Memory B cell (primary cell): Measurements from ENCODE around the gene USB1.
"Not testable (repeated sequence)": the region's sequence is repeated elsewhere in the genome, so short reads cannot be mapped to it uniquely, and the experiment has no call there.

ENCODE experiments used
- ATAC-seq: fragments of 150-1000 bp; cut with Tn5 transposase; 2 replicates; pipeline ENCODE4 v1.10.0; 2021; ENCODE audit warnings: low read depth, mild to moderate bottlenecking, moderate library complexity
- DNase-seq, 2 donors: peaks; one replicate each; pipeline ENCODE4 v3.0.0; 2022; ENCODE audit warnings: low spot score in 2 of 2
- H3K27ac Mint-ChIP-seq: one replicate; pipeline ENCODE4 v1.8.0; 2022; ENCODE audit warnings: mild to moderate bottlenecking, moderate library complexity, mixed read lengths
- H3K27me3 Mint-ChIP-seq: one replicate; pipeline ENCODE4 v1.8.0; 2022; ENCODE audit warnings: mixed read lengths
- H3K36me3 Mint-ChIP-seq: one replicate; pipeline ENCODE4 v1.8.0; 2022; ENCODE audit warnings: mild to moderate bottlenecking, mixed read lengths
- H3K4me1 Mint-ChIP-seq: one replicate; pipeline ENCODE4 v1.8.0; 2022; ENCODE audit warnings: mixed read lengths
- H3K4me3 Mint-ChIP-seq: one replicate; pipeline ENCODE4 v1.8.0; 2022; ENCODE audit warnings: mild to moderate bottlenecking, moderate library complexity, mixed read lengths
- H3K9me3 Mint-ChIP-seq: one replicate; pipeline ENCODE4 v1.8.0; 2022; ENCODE audit warnings: mixed read lengths

The USB1 gene

GRCh38 chr16:57994778-57995177 lies 6.4 kb upstream of the USB1 start:
- Mint-ChIP-seq H3K27me3 (no peaks in the 10 kb centered on the region), H3K27ac (no peak overlapping the region), H3K4me3 (no peak overlapping the region), H3K36me3 (peaks cover 7% of the 10 kb centered on the region), H3K9me3 (no peaks in the 10 kb centered on the region), H3K4me1 (peaks cover 15% of the 10 kb centered on the region)
- ATAC-seq (peak; percentile 67), DNase-seq (no peak)

DNA sequence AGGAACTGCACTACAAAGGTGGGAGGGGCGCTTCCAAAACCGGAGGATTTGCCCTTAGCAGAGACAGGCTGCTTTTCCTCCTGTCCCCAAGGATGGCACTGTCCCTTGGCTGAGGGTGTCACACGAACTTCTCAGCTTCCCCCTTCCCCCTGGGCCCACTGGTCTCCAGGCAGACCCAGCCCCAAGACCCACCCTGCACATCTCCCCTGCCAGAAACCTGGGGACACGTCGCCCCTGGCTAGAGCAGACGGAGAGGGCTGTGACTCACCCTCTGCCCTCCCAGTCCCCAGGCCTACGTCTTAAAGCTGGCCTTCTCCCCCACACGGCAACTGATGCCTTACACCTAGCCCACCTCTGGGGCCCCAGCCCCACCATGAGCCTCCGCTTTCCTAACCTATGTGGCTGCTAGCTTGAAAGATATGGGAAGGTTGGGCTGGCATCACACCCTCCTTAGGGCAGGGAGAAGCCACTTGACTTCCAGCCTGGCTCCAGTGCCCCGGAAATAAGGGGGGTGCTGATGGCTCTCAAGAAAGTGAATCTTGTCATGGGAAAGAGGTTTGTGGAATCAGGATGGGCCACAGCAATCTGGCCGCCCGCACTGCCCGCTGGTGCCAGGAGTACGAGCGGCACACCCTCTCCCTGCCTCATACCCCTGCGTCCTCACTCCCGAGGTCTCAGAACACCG lies 5.3 kb upstream of the USB1 start:
- Mint-ChIP-seq H3K27me3 (no peaks in the 10 kb centered on the region), H3K4me3 (no peak overlapping the region), H3K4me1 (peaks cover 15% of the 10 kb centered on the region), H3K36me3 (peaks cover 7% of the 10 kb centered on the region), H3K27ac (no peak overlapping the region), H3K9me3 (no peaks in the 10 kb centered on the region)
- DNase-seq (no peak), ATAC-seq (no peak)

DNA sequence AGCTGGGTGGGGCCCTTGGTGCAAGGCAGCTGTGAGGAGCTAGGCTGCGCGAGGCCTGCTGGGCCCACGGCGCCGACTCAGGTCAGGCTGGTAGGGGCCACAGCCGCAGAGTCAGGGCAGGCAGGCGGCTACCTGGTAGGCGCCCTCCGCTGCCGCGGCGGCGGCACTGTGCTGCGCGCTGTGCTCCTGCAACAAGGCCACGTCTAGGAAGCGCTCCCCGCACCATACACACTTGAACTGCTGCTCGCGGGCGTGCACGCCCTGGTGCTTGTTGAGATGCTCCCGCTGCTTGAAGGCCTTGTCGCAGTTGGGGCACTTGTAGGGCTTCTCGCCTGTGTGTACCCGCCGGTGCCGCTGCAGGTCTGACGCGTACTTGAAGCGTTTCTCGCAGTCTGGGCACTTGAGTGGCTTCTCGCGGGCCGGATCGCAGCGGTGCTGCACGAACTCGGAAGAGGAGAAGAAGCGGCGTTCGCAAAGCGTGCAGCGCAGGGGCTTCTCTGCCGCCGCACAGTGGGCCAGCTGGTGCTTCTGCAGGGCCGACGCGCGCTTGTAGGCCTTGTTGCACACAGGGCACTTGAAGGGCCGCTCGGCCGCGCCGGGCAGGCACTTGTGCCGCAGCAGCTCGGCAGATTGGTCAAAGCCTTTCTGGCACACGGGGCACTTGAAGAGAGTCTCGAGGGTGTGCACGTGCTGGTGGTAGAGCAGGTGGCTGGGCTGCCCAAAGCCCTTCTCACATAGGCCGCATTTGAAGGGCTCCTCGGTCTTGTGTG lies 4.6 kb upstream of the USB1 start:
- Mint-ChIP-seq H3K27me3 (no peaks in the 10 kb centered on the region), H3K27ac (no peak overlapping the region), H3K4me3 (no peak overlapping the region), H3K36me3 (peaks cover 7% of the 10 kb centered on the region), H3K9me3 (no peaks in the 10 kb centered on the region), H3K4me1 (peaks cover 18% of the 10 kb centered on the region)
- DNase-seq (no peak), ATAC-seq (no peak)

- Mint-ChIP-seq H3K9me3 (no peaks in the 10 kb centered on the region), H3K4me3 (no peak overlapping the region), H3K27me3 (no peaks in the 10 kb centered on the region), H3K27ac (no peak overlapping the region), H3K4me1 (peaks cover 22% of the 10 kb centered on the region), H3K36me3 (peaks cover 7% of the 10 kb centered on the region)
- DNase-seq (no peak), ATAC-seq (no peak)
Observed at GRCh38 chr16:57997176-57997527, 4.1 kb upstream of the USB1 start.

DNA sequence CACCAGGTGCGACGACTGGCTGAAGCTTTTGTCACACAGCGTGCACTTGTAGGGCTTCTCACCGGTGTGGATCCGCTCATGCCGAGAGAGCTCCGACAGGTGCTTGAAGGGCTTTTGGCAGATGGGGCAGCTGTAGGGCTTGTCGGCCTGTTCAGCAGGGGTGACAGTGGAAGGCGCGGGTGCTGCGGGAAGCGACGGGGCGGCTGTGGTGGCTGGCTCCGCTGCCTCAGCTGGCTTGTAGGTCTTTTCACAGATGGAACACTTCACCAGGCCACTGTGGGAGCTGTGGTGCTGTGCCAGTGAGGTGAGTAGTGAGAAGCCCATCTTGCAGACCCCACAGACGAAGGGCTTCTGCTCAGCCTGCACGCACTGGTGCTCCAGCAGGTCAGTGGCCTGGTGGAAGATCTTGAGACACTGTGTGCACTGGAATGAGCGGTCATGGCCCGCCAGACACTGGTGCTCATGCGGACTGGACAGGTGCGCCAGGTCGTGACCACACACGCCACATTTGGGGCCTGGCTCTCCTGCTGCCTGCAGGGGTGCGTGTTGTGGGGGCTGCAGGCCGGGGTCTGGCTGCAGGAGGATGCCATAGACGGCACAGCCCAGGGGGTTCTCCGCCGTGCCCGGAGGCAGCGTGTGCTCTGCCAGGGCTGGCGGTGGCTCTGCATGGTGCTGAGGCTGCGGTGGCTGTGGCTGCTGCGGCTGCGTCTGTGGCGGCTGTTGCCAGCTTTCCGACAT lies 3.5 kb upstream of the USB1 start:
- Mint-ChIP-seq H3K9me3 (no peaks in the 10 kb centered on the region), H3K4me1 (peaks cover 22% of the 10 kb centered on the region), H3K27me3 (no peaks in the 10 kb centered on the region), H3K36me3 (peaks cover 9% of the 10 kb centered on the region), H3K27ac (no peak overlapping the region), H3K4me3 (no peak overlapping the region)
- DNase-seq (no peak), ATAC-seq (no peak)

DNA sequence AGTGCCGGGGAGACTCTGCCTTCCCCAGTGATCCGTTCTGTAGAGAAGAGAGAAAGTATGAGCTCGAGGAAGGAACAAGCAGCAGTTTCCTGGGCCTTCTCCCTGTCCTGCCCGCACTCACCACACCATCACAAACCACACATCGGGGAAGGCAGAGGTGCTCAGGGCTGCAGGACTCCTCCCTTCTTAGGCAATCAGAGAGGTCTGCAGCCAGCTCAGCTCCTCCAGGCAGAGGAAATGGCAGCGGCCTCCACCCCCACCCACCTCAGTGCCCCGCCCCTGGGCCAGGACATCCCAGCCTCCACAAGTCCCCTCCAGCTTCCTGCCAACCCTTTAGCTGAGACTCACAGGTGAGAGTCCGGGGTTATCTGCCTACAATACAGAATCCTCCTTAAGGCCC lies 2.7 kb upstream of the USB1 start:
- Mint-ChIP-seq H3K27me3 (no peaks in the 10 kb centered on the region), H3K4me1 (peaks cover 22% of the 10 kb centered on the region)

DNA sequence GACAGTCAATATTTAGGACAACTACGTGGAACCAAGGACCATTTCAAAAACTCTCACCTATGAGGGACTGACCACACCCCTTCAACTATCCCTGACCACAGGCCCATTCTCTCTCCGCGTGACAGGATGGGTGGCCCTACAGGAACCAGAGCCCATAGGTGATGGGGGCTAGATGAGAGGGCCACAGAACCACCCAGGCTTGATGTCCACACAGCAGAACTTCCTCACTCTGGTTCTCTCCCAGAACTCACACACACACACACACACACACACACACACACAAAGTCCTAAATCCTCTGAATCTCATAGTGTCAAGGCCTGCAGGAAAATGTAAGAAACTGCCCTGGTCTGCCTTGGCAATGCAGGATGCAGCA lies 2.2 kb upstream of the USB1 start:
- DNase-seq (no peak), ATAC-seq (no peak)
- H3K4me3 Mint-ChIP-seq: peak overlapping the region; percentile 77
- H3K36me3 Mint-ChIP-seq: peaks cover 12% of the 10 kb centered on the region
- no peaks in the 10 kb centered on the region for H3K9me3 Mint-ChIP-seq
- H3K4me1 Mint-ChIP-seq: peaks cover 24% of the 10 kb centered on the region
- H3K27me3 Mint-ChIP-seq: no peaks in the 10 kb centered on the region
- peak overlapping the region; percentile 67 for H3K27ac Mint-ChIP-seq

More for the DNA sequence above, 2.7 kb upstream of the USB1 start:
- DNase-seq: no peak
- Mint-ChIP-seq H3K9me3 (no peaks in the 10 kb centered on the region), H3K4me3 (no peak overlapping the region), H3K27ac (no peak overlapping the region), H3K36me3 (peaks cover 9% of the 10 kb centered on the region)
- no peak for ATAC-seq

GRCh38 chr16:57999366-57999970 lies 1.7 kb upstream of the USB1 start:
- Mint-ChIP-seq H3K9me3 (no peaks in the 10 kb centered on the region), H3K4me1 (peaks cover 25% of the 10 kb centered on the region), H3K4me3 (peak overlapping the region; percentile 77), H3K27ac (peak overlapping the region; percentile 67), H3K27me3 (no peaks in the 10 kb centered on the region), H3K36me3 (peaks cover 14% of the 10 kb centered on the region)
- DNase-seq: no peak
- ATAC-seq: no peak

DNA sequence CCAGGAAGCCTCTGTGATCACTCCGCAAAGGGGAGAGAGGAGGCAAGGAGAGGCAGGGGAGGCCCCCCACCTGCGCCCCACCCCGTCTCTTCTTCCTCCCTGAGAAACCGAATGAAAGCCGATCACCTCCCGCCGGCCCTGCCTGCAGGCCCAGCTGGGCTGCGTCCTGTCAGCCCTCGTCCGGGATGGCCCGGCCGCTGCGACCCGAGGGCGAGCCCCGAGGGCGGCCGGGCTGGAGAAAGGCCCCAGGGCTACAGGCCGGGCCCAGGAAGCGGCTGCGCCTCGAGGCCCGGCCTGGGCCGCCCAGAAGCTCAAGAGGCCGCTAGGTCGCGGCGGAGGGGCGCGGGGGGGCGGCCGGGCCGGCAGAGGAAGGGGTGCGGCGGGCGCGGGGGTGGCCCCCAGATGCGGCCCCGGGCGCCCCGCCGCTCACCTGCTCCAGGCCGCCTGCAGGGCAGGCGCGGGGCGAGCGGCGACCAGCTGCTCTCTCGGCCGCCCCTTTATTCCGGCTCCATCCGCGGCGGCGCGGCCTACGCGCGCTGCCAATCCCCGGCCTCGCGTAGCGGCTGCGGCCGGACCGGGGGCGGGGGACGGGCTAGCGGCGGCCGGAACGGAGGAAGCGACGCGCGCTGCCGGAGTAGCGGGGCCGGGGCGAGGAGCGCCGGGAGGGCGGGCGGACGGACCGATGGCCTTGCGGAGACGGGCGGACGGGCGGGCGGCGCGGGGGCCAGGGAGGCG lies 1.1 kb upstream of the USB1 start, which contains the start of gene ZNF319:
TSS of gene ZNF319 (minus strand) at position 702 of the 735 bp plus-strand sequence. CDS start 2,407 bp downstream, outside the sequence.
- Mint-ChIP-seq H3K9me3 (no peaks in the 10 kb centered on the region), H3K27me3 (no peaks in the 10 kb centered on the region), H3K36me3 (peaks cover 12% of the 10 kb centered on the region), H3K27ac (peak within 1 kb of the TSS; percentile 87), H3K4me3 (peak within 1 kb of the TSS; percentile 90), H3K4me1 (peaks cover 26% of the 10 kb centered on the region)
- ATAC-seq (peak; percentile 30), DNase-seq (no peak)

DNA sequence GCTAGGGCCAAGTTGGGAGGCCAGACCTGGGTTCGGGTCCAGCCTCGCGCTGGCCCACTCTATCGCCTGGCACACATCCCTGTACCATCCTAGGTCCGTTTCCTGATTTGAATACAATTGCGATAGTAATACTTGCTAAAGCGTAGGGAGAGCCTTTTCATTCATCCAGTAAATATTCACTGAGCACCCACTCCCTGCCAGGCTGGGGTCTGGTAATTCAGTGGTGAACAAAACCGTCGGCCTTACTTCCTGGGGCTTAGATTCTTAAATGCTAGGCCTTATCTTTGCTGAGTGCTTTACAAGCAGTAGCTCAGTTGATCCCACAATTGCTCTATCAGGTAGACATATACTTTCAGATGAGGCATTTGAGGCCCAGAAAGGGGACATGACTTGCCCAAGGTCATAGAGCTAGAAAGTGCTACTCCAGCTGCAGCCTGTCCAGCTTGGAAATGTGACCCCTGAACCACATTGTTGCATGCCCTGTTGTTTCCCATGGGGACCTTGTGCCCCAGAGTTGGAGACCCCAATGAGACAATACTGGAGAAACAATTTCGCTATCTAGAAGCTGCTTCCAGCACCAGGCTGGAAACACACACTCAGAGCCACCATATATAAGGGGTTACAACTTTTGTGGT lies 691 bp downstream of the USB1 start:
- no peaks in the 10 kb centered on the region for H3K27me3 Mint-ChIP-seq
- ATAC-seq: no peak
- H3K36me3 Mint-ChIP-seq: peaks cover 14% of the 10 kb centered on the region
- peak overlapping the region; percentile 87 for H3K27ac Mint-ChIP-seq
- H3K4me1 Mint-ChIP-seq: peaks cover 26% of the 10 kb centered on the region
- no peak for DNase-seq
- H3K4me3 Mint-ChIP-seq: peak overlapping the region; percentile 90
- no peaks in the 10 kb centered on the region for H3K9me3 Mint-ChIP-seq

DNA sequence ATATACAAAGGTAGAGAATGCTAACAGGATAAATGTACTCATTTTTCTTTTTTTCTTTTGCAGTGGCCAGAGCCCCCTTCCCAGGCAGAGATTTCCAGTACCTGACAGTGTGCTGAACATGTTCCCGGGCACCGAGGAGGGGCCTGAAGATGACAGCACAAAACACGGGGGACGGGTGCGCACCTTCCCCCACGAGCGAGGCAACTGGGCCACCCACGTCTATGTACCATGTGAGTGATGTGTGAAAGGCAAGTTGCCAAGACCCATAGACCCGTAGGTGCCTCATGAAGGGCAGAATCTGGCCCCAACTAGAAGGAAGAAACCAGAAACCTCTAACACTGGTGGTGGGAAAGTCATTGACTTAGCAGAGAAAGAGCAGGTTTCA lies 1.2 kb downstream of the USB1 start:
- no peaks in the 10 kb centered on the region for H3K9me3 Mint-ChIP-seq
- H3K4me3 Mint-ChIP-seq: no peak overlapping the region
- ATAC-seq: no peak
- H3K4me1 Mint-ChIP-seq: peaks cover 26% of the 10 kb centered on the region
- no peaks in the 10 kb centered on the region for H3K27me3 Mint-ChIP-seq
- H3K27ac Mint-ChIP-seq: no peak overlapping the region
- no peak for DNase-seq
- H3K36me3 Mint-ChIP-seq: peaks cover 15% of the 10 kb centered on the region

DNA sequence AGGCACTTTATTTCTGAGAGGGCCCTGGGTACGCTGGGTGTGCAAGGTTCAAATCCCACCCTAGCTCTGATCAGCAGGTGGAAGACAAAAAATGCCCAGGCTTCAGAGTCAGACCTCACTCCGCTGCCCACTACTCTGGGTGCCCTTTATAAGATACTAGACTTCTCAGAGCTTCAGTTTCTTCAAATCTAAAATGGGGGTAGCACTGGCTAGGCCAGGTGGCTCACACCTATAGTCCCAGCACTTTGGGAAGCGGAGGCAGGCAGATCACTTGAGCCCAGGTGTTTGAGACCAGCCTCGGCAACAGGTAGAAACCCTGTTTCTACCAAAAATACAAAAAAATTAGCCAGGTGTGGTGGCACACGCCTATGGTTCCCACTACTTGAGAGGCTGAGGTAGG lies 1.7 kb downstream of the USB1 start:
- Mint-ChIP-seq H3K27me3 (no peaks in the 10 kb centered on the region), H3K9me3 (no peaks in the 10 kb centered on the region), H3K4me1 (peaks cover 26% of the 10 kb centered on the region), H3K27ac (no peak overlapping the region), H3K36me3 (peaks cover 14% of the 10 kb centered on the region), H3K4me3 (no peak overlapping the region)
- ATAC-seq (no peak), DNase-seq (no peak)

GRCh38 chr16:58004736-58005135 lies 3.5 kb downstream of the USB1 start:
- not testable (repeated sequence) for H3K4me3 Mint-ChIP-seq, H3K27me3 Mint-ChIP-seq, H3K27ac Mint-ChIP-seq, ATAC-seq, H3K9me3 Mint-ChIP-seq, DNase-seq
- peaks cover 14% of the 10 kb centered on the region for H3K36me3 Mint-ChIP-seq
- peaks cover 18% of the 10 kb centered on the region for H3K4me1 Mint-ChIP-seq
